ENCODE results near the gene TBL1X. TPM values are rescaled to one million over a fixed set of nuclear protein-coding genes. Genes with fewer than 3 reads are reported as not detected.

The TBL1X gene
- total and polyA plus RNA-seq, 2 donors (not counting 1 experiment from before 2014, with no cell fraction given): 8.8 to 65.1 TPM

GRCh38 chrX:9606971-9607370, 142.1 kb downstream of the TBL1X start:
- Mint-ChIP-seq H3K27ac (no peak overlapping the region), H3K9me3 (ENCODE audit: insufficient read depth) (no peaks in the 10 kb centered on the region), H3K4me3 (no peak overlapping the region), H3K4me1 (peaks cover 44% of the 10 kb centered on the region), H3K27me3 (no peaks in the 10 kb centered on the region)
- CTCF ChIA-PET: no interaction called here
- 78% methylated on average over 4 of the region's 7 CpGs for WGBS (ENCODE audit: insufficient coverage)
- intact Hi-C loops (cut with micrococcal nuclease): no loop called here
- no peak overlapping the region for H2AFZ ChIP-seq (ENCODE audit: insufficient read depth, low read depth, low read length, poor library complexity, severe bottlenecking)
- DNase-seq (no peak), ATAC-seq (ENCODE audit: low read depth) (no peak)
- H3K79me2 ChIP-seq (ENCODE audit: control insufficient read depth, insufficient read depth, low read length): peaks cover 29% of the 10 kb centered on the region
- H3K27ac ChIP-seq (ENCODE audit: low read length in 2 of 2): no peak overlapping the region
- H4K20me1 ChIP-seq (ENCODE audit: control insufficient read depth, insufficient read depth, low read length, poor library complexity, severe bottlenecking): peaks cover 35% of the 10 kb centered on the region
- H3K36me3 ChIP-seq (replicated peaks in 1 of 2; ENCODE audit: control extremely low read depth in 1 of 2, control insufficient read depth in 1 of 2, extremely low read depth in 1 of 2, insufficient read depth in 2 of 2, low read length in 1 of 2): peaks cover 0 to 4% of the 10 kb centered on the region in 2 experiments
- no peak overlapping the region for H3K9ac ChIP-seq (ENCODE audit: low read length)
- H3K4me1 ChIP-seq (ENCODE audit: control insufficient read depth in 2 of 2, insufficient read depth in 2 of 2, low read length in 2 of 2): peaks cover 16% of the 10 kb centered on the region in 2 donors
- POLR2A ChIA-PET: interaction anchor here (0.6 kb wide), 1 partner anchor 33 kb away, joined by 4 read pairs; no protein-coding TSS in a partner anchor
- H3K9me3 ChIP-seq (ENCODE audit: control extremely low read depth in 1 of 3, control insufficient read depth in 2 of 3, insufficient read depth in 1 of 3, low read length in 2 of 3): no peaks in the 10 kb centered on the region
- no peak overlapping the region for H3K4me3 ChIP-seq (ENCODE audit: control extremely low read depth in 1 of 5, extremely low read depth in 1 of 5, insufficient read depth in 1 of 5, low read depth in 2 of 5, low read length in 4 of 5)
- H3K4me2 ChIP-seq (replicated peaks; ENCODE audit: low read depth, low read length, poor library complexity, severe bottlenecking): no peak overlapping the region
- TF ChIP-seq CTCF (IDR thresholded peaks at IDR 0.05) (no peak), EZH2 (IDR thresholded peaks at IDR 0.05; ENCODE audit: borderline replicate concordance, insufficient read depth, low read depth, low read length, poor library complexity, severe bottlenecking) (no peak)
- H3K27me3 ChIP-seq (replicated peaks in 1 of 4; ENCODE audit: control extremely low read depth in 1 of 4, control insufficient read depth in 3 of 4, insufficient read depth in 4 of 4, low read length in 3 of 4): no peaks in the 10 kb centered on the region

GRCh38 chrX:9609499-9609898, 144.6 kb downstream of the TBL1X start:
- peaks cover 24% of the 10 kb centered on the region for H3K79me2 ChIP-seq (ENCODE audit: control insufficient read depth, insufficient read depth, low read length)
- no peak overlapping the region for H3K4me2 ChIP-seq (replicated peaks; ENCODE audit: low read depth, low read length, poor library complexity, severe bottlenecking)
- no peak overlapping the region for H2AFZ ChIP-seq (ENCODE audit: insufficient read depth, low read depth, low read length, poor library complexity, severe bottlenecking)
- peaks cover 0 to 4% of the 10 kb centered on the region in 2 experiments for H3K36me3 ChIP-seq (replicated peaks in 1 of 2; ENCODE audit: control extremely low read depth in 1 of 2, control insufficient read depth in 1 of 2, extremely low read depth in 1 of 2, insufficient read depth in 2 of 2, low read length in 1 of 2)
- peaks cover 3 to 7% of the 10 kb centered on the region in 2 donors for H3K4me1 ChIP-seq (ENCODE audit: control insufficient read depth in 2 of 2, insufficient read depth in 2 of 2, low read length in 2 of 2)
- POLR2A ChIA-PET: no interaction called here
- Mint-ChIP-seq H3K27ac (no peak overlapping the region), H3K4me3 (no peak overlapping the region), H3K27me3 (no peaks in the 10 kb centered on the region), H3K9me3 (ENCODE audit: insufficient read depth) (no peaks in the 10 kb centered on the region), H3K4me1 (peaks cover 24% of the 10 kb centered on the region)
- DNase-seq (no peak), ATAC-seq (ENCODE audit: low read depth) (no peak)
- H3K27ac ChIP-seq (ENCODE audit: low read length in 2 of 2): no peak overlapping the region
- peaks cover 21% of the 10 kb centered on the region for H4K20me1 ChIP-seq (ENCODE audit: control insufficient read depth, insufficient read depth, low read length, poor library complexity, severe bottlenecking)
- intact Hi-C loops (cut with micrococcal nuclease): no loop called here
- H3K9me3 ChIP-seq (ENCODE audit: control extremely low read depth in 1 of 3, control insufficient read depth in 2 of 3, insufficient read depth in 1 of 3, low read length in 2 of 3): no peaks in the 10 kb centered on the region
- TF ChIP-seq CTCF (IDR thresholded peaks at IDR 0.05) (no peak), EZH2 (IDR thresholded peaks at IDR 0.05; ENCODE audit: borderline replicate concordance, insufficient read depth, low read depth, low read length, poor library complexity, severe bottlenecking) (no peak)
- H3K27me3 ChIP-seq (replicated peaks in 1 of 4; ENCODE audit: control extremely low read depth in 1 of 4, control insufficient read depth in 3 of 4, insufficient read depth in 4 of 4, low read length in 3 of 4): no peaks in the 10 kb centered on the region
- H3K4me3 ChIP-seq (ENCODE audit: control extremely low read depth in 1 of 5, extremely low read depth in 1 of 5, insufficient read depth in 1 of 5, low read depth in 2 of 5, low read length in 4 of 5): no peak overlapping the region
- no peak overlapping the region for H3K9ac ChIP-seq (ENCODE audit: low read length)
- CTCF ChIA-PET: interaction anchor here (0.7 kb wide), 1 partner anchor 257 kb away, joined by 3 read pairs; no protein-coding TSS in a partner anchor
- WGBS (ENCODE audit: insufficient coverage): no CpG with 5 or more reads among the region's 7 CpGs

Data from B cell (primary cell).